GM12801 (cell line): ENCODE measurements around the gene LEMD2.

ENCODE experiments used
- TF ChIP-seq, protein P1 (sequence below): IDR thresholded peaks from one replicate; pipeline ENCODE4 v1.5.1; 2011; ENCODE audit warnings: control low read depth; ENCODE audit not compliant: insufficient read length; ENCODE audit errors: extremely low read depth

Gene LEMD2

GRCh38 chr6:33724102-33725023, 64.6 kb downstream of the LEMD2 start:
- TF ChIP-seq, protein P1, sequence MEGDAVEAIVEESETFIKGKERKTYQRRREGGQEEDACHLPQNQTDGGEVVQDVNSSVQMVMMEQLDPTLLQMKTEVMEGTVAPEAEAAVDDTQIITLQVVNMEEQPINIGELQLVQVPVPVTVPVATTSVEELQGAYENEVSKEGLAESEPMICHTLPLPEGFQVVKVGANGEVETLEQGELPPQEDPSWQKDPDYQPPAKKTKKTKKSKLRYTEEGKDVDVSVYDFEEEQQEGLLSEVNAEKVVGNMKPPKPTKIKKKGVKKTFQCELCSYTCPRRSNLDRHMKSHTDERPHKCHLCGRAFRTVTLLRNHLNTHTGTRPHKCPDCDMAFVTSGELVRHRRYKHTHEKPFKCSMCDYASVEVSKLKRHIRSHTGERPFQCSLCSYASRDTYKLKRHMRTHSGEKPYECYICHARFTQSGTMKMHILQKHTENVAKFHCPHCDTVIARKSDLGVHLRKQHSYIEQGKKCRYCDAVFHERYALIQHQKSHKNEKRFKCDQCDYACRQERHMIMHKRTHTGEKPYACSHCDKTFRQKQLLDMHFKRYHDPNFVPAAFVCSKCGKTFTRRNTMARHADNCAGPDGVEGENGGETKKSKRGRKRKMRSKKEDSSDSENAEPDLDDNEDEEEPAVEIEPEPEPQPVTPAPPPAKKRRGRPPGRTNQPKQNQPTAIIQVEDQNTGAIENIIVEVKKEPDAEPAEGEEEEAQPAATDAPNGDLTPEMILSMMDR, result no peak

GRCh38 chr6:33723371-33724085, 65.4 kb downstream of the LEMD2 start:
- TF ChIP-seq, protein P1, result no peak

- TF ChIP-seq, protein P1, result no peak
Observed at GRCh38 chr6:33722103-33722623, 66.8 kb downstream of the LEMD2 start.

DNA sequence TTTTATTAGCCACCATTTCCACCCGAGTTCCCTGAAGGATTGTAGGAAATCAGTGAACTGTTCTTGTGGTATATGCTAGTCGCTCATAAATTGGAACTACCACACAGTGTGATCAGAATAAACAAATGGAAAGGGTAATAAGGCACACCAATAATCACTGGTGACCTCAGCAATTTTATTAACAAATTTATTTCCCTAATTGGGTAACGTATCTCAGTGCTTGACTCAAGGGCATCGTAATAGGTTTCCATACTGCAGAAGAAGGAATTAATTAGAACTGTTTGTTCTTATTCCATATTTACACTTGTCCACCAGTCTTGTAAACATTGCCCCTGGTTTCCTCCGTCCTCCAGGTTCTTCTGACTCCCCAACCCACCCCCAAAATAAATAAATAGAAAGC, 67.4 kb downstream of the LEMD2 start:
- TF ChIP-seq, protein P1, result no peak
